Fibroblast of the aortic adventitia (primary cell): ENCODE results near the gene C19orf25. TPM values are rescaled to one million over a fixed set of nuclear protein-coding genes. Genes with fewer than 3 reads are reported as not detected.

Source experiments
- DNase-seq: peaks from one replicate; pipeline ENCODE4 v3.0.0-alpha.2; 2010; ENCODE audit warnings: low read depth
- H3K4me3 ChIP-seq: 2 replicates; pipeline ENCODE4 v1.5.1; 2011; ENCODE audit warnings: low read depth, mild to moderate bottlenecking, control low read depth, low read length, moderate library complexity
- CTCF ChIP-seq: IDR thresholded peaks from 2 replicates; pipeline ENCODE4 v1.5.1; 2011; ENCODE audit warnings: mild to moderate bottlenecking, low read length, control low read depth, inconsistent platforms; ENCODE audit not compliant: insufficient read depth
- total RNA-seq: library from RNA; depleted of rRNA; stranded (reverse); fragments of >200 nt; gene quantifications from 2 replicates; pipeline ENCODE4 v1.2.3, GENCODE V29; 2012; ENCODE audit warnings: low replicate concordance

Gene C19orf25
- total RNA-seq, 1 donor: 26.8 TPM

GRCh38 chr19:1430246-1430645, 48.8 kb downstream of the C19orf25 start:
- no peak overlapping the region for H3K4me3 ChIP-seq
- no peak for DNase-seq
- no peak for TF ChIP-seq CTCF

- no peak overlapping the region for H3K4me3 ChIP-seq
- TF ChIP-seq CTCF: no peak
- no peak for DNase-seq
These were observed 49.3 kb downstream of the C19orf25 start for GRCh38 chr19:1429750-1430149.

GRCh38 chr19:1428738-1429391, 50.1 kb downstream of the C19orf25 start:
- H3K4me3 ChIP-seq: no peak overlapping the region
- DNase-seq: no peak
- no peak for TF ChIP-seq CTCF

GRCh38 chr19:1427221-1427920, 51.6 kb downstream of the C19orf25 start:
- no peak overlapping the region for H3K4me3 ChIP-seq
- DNase-seq: no peak
- no peak for TF ChIP-seq CTCF

GRCh38 chr19:1426736-1427135, 52.3 kb downstream of the C19orf25 start:
- TF ChIP-seq CTCF: no peak
- DNase-seq: no peak
- no peak overlapping the region for H3K4me3 ChIP-seq

GRCh38 chr19:1425902-1426301, 53.1 kb downstream of the C19orf25 start:
- no peak overlapping the region for H3K4me3 ChIP-seq
- TF ChIP-seq CTCF: no peak
- DNase-seq: no peak
